Measurements from ENCODE around the gene PHACTR3. TPM values are rescaled to one million over a fixed set of nuclear protein-coding genes. Genes with fewer than 3 reads are reported as not detected.
A peak's percentile ranks its signal among the peaks of the same experiment; 100 is the strongest.

The PHACTR3 gene
- total RNA-seq, 1 donor from 2014 or later = 2.1 TPM

DNA sequence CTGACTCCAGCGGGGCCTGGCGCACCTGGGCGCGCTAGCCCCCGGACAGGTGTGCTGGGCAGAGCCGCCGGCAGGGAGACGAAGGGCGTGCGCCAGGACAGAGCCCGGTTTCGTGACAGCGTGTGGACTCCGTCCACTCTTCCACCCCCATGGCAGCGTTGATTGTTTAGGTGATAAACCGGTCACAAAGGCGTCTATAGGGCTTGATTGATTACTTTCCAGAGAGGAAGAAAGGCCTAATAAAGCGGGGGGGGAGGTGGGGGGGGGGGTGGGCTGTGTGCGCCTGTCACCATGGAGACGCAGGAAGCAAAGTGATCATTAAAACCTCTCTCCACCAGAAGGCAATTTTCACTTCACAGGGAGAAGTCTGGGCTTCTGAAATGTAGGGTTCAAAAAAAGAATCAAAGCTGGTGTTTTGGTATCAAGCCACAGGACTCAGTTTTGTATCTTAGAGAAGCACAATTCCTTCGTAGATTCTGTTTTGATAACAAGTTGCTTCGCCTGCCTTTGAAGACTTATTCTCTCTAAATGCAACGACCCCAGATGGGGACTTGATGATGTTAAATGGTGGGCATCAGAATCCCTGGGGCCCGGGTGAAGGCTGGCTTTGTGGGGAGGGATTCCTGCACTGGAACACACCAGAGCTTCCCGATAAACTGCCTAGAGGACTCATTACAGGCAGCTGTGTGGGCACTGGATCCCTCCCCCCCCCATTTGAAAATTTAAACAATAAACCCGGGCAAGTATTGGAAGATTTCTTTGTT is 1.4 kb downstream of the PHACTR3 start:
- Mint-ChIP-seq H3K4me3 (peak overlapping the region; percentile 44), H3K9me3 (no peaks in the 10 kb centered on the region), H3K4me1 (ENCODE audit: unreplicated experiment) (no peaks in the 10 kb centered on the region), H3K27ac (no peak overlapping the region), H3K27me3 (peaks cover 83% of the 10 kb centered on the region), H3K36me3 (no peaks in the 10 kb centered on the region)
- no peak for DNase-seq (ENCODE audit: extremely low spot score, unreplicated experiment)
- TF ChIP-seq, protein P1, sequence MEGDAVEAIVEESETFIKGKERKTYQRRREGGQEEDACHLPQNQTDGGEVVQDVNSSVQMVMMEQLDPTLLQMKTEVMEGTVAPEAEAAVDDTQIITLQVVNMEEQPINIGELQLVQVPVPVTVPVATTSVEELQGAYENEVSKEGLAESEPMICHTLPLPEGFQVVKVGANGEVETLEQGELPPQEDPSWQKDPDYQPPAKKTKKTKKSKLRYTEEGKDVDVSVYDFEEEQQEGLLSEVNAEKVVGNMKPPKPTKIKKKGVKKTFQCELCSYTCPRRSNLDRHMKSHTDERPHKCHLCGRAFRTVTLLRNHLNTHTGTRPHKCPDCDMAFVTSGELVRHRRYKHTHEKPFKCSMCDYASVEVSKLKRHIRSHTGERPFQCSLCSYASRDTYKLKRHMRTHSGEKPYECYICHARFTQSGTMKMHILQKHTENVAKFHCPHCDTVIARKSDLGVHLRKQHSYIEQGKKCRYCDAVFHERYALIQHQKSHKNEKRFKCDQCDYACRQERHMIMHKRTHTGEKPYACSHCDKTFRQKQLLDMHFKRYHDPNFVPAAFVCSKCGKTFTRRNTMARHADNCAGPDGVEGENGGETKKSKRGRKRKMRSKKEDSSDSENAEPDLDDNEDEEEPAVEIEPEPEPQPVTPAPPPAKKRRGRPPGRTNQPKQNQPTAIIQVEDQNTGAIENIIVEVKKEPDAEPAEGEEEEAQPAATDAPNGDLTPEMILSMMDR (conservative IDR thresholded peaks at IDR 0.05) = no peak

DNA sequence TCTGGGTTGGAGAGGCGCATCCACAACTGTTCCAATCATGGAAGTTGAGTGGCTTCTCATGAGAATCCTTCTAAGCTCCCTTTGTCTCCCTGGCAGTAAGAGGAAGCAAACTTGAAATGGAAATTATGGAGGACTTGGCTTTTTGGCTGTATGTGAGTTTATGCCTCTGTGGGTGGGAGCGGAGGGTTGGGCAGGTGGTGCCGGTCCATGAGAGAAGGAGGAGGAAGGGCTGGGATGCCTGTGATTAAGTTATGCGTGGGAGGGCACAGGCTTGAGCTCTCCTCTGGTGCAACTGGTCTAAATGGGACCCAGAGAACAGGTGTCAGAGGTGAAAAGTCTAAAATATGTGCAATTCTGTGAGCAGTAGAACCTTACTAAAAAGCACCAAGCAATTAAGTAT is 2.2 kb downstream of the PHACTR3 start:
- DNase-seq (ENCODE audit: extremely low spot score, unreplicated experiment) = no peak
- Mint-ChIP-seq H3K36me3 (no peaks in the 10 kb centered on the region), H3K27me3 (peaks cover 82% of the 10 kb centered on the region), H3K4me3 (peak overlapping the region; percentile 44), H3K4me1 (ENCODE audit: unreplicated experiment) (no peaks in the 10 kb centered on the region), H3K9me3 (no peaks in the 10 kb centered on the region), H3K27ac (no peak overlapping the region)
- TF ChIP-seq, protein P1 (conservative IDR thresholded peaks at IDR 0.05) = no peak

DNA sequence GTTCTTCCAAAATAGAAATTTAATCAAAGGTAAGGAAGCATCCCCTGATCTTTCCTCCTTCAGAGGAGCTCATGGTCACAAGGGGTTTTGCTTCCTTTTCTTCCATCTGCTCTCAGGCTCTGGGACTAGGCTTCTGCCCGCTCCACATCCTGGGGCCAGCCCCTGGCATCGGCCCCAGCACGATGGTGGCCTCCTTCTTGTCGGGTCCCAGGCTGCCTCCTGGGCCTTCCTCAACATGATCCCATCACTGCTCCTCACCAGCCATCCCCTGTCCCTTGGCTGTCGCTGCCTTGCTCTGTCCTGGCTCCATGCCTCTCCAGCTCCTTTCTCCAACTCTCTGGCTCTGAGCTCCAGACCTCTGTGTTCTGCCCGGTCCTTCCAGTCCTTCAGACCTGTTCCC is 4.1 kb downstream of the PHACTR3 start:
- DNase-seq (ENCODE audit: extremely low spot score, unreplicated experiment) = no peak
- H3K27me3 Mint-ChIP-seq = peaks cover 74% of the 10 kb centered on the region

DNA sequence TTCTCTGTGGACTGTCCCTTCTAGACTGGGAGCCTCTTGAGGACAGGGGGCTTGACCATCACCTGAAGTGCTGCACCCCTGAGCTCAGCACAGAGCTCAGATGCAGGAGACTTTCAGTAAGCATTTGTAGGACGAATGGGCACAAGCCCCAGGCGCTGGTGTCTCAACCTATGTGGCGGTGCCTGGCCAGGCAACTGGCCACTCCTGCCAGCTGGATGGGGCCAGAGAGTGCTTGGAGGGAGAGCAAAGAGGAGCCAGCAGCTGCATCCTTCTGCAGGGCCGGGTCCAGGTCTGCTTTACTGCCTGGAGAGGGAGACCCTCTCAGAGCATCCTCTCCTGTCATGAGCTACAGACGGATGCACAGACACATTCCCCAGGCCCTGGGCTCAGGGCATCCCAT is 4.5 kb downstream of the PHACTR3 start:
- no peak for DNase-seq (ENCODE audit: extremely low spot score, unreplicated experiment)
- Mint-ChIP-seq H3K4me1 (ENCODE audit: unreplicated experiment) (no peaks in the 10 kb centered on the region), H3K27me3 (peaks cover 74% of the 10 kb centered on the region), H3K9me3 (no peaks in the 10 kb centered on the region), H3K27ac (no peak overlapping the region), H3K36me3 (no peaks in the 10 kb centered on the region), H3K4me3 (no peak overlapping the region)
- TF ChIP-seq, protein P1 (conservative IDR thresholded peaks at IDR 0.05) = no peak

More for the DNA sequence above, 4.1 kb downstream of the PHACTR3 start:
- Mint-ChIP-seq H3K9me3 (no peaks in the 10 kb centered on the region), H3K27ac (no peak overlapping the region), H3K36me3 (no peaks in the 10 kb centered on the region), H3K4me3 (no peak overlapping the region), H3K4me1 (ENCODE audit: unreplicated experiment) (no peaks in the 10 kb centered on the region)
- TF ChIP-seq, protein P1 (conservative IDR thresholded peaks at IDR 0.05) = no peak

DNA sequence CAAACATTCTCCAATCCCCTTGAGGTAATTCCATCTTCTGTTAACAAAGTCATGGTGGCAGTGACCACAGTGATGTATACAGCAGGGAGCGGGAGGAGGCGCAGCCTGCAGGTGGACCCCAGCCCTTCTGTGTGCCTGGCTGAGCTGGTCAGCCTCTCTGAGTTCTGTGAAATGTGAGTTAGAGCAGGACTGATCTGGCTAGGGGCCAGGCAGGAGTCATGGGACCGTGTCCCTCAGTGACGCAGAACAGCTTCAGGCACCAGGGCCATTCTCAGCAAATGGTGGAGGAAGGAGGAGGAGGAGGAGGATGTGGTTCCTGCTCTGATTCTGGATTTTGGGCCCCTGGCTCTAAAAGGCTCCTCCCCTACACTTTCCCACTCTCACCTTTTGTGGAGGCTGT is 6.9 kb downstream of the PHACTR3 start:
- no peak overlapping the region for H3K4me3 Mint-ChIP-seq
- H3K27ac Mint-ChIP-seq = no peak overlapping the region
- TF ChIP-seq, protein P1 (conservative IDR thresholded peaks at IDR 0.05) = no peak
- peaks cover 78% of the 10 kb centered on the region for H3K27me3 Mint-ChIP-seq
- DNase-seq (ENCODE audit: extremely low spot score, unreplicated experiment) = no peak
- H3K36me3 Mint-ChIP-seq = no peaks in the 10 kb centered on the region
- no peaks in the 10 kb centered on the region for H3K4me1 Mint-ChIP-seq (ENCODE audit: unreplicated experiment)
- H3K9me3 Mint-ChIP-seq = no peaks in the 10 kb centered on the region
